Activated T-helper 1 cell treated with anti-CD3 and anti-CD28 coated beads, Interleukin-12 subunit alpha, Interleukin-12 subunit beta, Interleukin-2, Interleukin-4 antibody, amounts not matched to agents 30 ng/mL and 10 ng/mL and 1 ng/mL, durations not matched to agents 14 hours and 24 hours and 36 hours (primary cell): Measurements from ENCODE around the gene VIPR2. TPM values are rescaled to one million over a fixed set of nuclear protein-coding genes. Genes with fewer than 3 reads are reported as not detected.
"Not testable (repeated sequence)": the region's sequence is repeated elsewhere in the genome, so short reads cannot be mapped to it uniquely, and the experiment has no call there.

Experiments used
- DNase-seq: peaks from one replicate; pipeline ENCODE4 v3.0.0; 2021; ENCODE audit warnings: low spot score
- H3K27ac Mint-ChIP-seq: one replicate; pipeline ENCODE4 v1.8.0; 2021; ENCODE audit warnings: mild to moderate bottlenecking, mixed read lengths
- H3K27me3 Mint-ChIP-seq: one replicate; pipeline ENCODE4 v1.8.0; 2022; ENCODE audit warnings: mild to moderate bottlenecking, moderate library complexity, mixed read lengths; ENCODE audit not compliant: insufficient read depth
- H3K36me3 Mint-ChIP-seq: one replicate; pipeline ENCODE4 v1.8.0; 2021; ENCODE audit warnings: low read depth, mixed read lengths
- H3K4me1 Mint-ChIP-seq: one replicate; pipeline ENCODE4 v1.8.0; 2021; ENCODE audit warnings: low read depth, mixed read lengths
- H3K4me3 Mint-ChIP-seq: one replicate; pipeline ENCODE4 v1.8.0; 2021; ENCODE audit warnings: mild to moderate bottlenecking, moderate library complexity, mixed read lengths
- H3K9me3 Mint-ChIP-seq: one replicate; pipeline ENCODE4 v1.8.0; 2021; ENCODE audit warnings: mixed read lengths
- intact Hi-C: fragments of 100-400 bp; cut with micrococcal nuclease; formaldehyde crosslinking; loops from one replicate; pipeline ENCODE4 v1.15.1; 2024
- total RNA-seq: library from RNA; stranded (reverse); gene quantifications from 2 replicates; pipeline ENCODE4 v1.2.3, GENCODE V29; 2022

Gene VIPR2
- total RNA-seq, 1 donor from 2014 or later = 0.70 TPM

DNA sequence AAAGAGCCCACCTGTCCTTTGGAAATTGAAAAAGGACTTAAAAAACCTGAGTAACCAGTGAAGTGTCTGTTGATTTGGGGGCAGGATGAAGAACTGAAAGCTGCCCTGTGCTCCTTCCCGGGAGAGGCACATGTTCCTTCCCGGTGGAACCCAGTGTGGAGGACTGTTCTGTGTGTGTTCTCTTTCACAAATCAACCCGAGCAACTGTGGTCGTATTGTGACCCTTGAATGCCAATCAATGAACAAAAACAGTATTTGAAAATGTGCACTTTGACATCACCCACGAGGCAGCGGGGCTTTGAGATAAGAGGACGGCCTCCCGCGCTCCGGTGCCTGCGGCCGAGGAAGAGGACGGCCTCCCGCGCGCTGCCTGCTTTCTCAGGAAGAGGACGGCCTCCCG, 139.0 kb downstream of the VIPR2 start:
- no peak for DNase-seq
- peaks cover 21% of the 10 kb centered on the region for H3K4me1 Mint-ChIP-seq
- no peak overlapping the region for H3K4me3 Mint-ChIP-seq
- peaks cover 7% of the 10 kb centered on the region for H3K9me3 Mint-ChIP-seq
- no peak overlapping the region for H3K27ac Mint-ChIP-seq
- H3K36me3 Mint-ChIP-seq = peaks cover 4% of the 10 kb centered on the region
- intact Hi-C loops = no loop called here
- H3K27me3 Mint-ChIP-seq = peaks cover 5% of the 10 kb centered on the region

DNA sequence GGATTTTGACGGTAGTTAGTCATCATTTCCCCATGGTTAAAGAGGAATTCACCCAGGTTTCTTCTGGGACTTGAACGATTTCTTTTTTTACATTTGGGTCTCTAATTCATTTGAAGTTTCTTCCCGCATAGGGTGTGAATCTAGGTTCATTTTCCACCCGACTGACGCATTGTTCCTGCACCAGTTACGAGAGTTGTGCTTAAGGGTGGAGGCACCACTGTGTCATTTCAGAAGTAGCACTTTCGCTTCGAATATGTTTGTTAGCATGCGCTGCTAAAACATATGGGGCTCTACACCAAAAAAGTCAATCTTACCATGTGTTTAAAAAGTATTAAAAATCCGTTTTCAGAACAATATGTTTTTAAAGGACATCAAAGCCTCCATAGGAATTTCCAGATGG, 140.3 kb downstream of the VIPR2 start:
- peaks cover 21% of the 10 kb centered on the region for H3K4me1 Mint-ChIP-seq
- DNase-seq = peak; percentile 14
- peak overlapping the region; percentile 3 for H3K4me3 Mint-ChIP-seq
- H3K27me3 Mint-ChIP-seq = peaks cover 5% of the 10 kb centered on the region
- H3K36me3 Mint-ChIP-seq = peaks cover 4% of the 10 kb centered on the region
- intact Hi-C loops = loop anchor here (1.0 kb wide), 4 partner anchors 13 to 348 kb away; no protein-coding TSS in a partner anchor
- peaks cover 7% of the 10 kb centered on the region for H3K9me3 Mint-ChIP-seq
- H3K27ac Mint-ChIP-seq = peak overlapping the region; percentile 84

DNA sequence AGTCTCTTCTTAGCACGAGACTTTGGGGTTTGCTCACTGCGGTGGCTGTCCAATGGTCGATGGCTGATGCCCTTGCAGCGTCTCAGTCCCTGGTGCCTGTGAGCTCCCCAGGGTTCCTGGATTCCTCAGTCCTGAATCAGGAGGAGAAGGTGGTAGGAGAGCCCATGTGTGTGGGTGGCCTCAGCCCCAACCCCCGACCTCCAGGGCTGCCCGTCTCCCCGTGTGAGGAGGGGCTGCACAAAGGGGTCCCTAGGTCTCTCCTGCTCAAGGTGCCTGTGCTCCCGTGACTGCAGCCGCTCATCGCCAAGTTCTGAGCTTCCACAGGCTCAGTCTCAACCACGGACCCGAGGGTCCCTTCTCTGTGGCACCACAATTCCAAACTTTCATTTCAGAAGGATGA, 142.9 kb downstream of the VIPR2 start:
- DNase-seq = no peak
- Mint-ChIP-seq H3K27me3 (peaks cover 5% of the 10 kb centered on the region), H3K27ac (no peak overlapping the region), H3K4me3 (no peak overlapping the region), H3K9me3 (peaks cover 7% of the 10 kb centered on the region), H3K36me3 (peaks cover 4% of the 10 kb centered on the region), H3K4me1 (peaks cover 21% of the 10 kb centered on the region)
- intact Hi-C loops = no loop called here

DNA sequence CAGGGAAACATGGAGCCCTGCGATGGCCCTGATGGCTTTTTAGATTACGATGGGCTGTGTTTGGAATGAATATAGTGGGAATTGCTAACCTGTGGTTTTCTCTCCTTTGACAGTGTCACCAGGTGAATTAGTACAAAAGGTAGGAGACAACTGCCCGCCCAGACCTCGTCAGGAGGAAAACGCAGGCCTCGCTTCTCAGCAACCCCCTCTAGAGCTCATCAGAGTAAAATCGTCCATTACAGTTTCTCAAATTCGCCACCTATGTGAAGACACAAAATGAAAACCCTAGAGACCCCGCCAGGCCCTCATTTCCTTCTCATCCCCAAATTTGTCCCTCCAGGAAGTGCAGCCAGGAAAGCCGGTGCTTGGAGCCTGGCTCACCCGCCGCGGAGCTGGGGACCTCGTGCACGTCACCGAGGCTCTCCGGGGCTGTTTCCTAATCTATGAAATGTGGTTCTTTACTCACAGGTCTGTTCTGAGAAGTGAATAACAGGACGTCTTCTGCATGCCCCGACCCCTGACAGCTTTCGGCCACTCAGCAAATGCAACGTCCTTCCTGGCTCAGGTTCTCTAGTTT, 143.7 kb downstream of the VIPR2 start:
- no peak for DNase-seq
- Mint-ChIP-seq H3K36me3 (peaks cover 4% of the 10 kb centered on the region), H3K4me1 (peaks cover 21% of the 10 kb centered on the region), H3K9me3 (peaks cover 7% of the 10 kb centered on the region), H3K27me3 (peaks cover 7% of the 10 kb centered on the region), H3K4me3 (no peak overlapping the region), H3K27ac (no peak overlapping the region)
- intact Hi-C loops = no loop called here

DNA sequence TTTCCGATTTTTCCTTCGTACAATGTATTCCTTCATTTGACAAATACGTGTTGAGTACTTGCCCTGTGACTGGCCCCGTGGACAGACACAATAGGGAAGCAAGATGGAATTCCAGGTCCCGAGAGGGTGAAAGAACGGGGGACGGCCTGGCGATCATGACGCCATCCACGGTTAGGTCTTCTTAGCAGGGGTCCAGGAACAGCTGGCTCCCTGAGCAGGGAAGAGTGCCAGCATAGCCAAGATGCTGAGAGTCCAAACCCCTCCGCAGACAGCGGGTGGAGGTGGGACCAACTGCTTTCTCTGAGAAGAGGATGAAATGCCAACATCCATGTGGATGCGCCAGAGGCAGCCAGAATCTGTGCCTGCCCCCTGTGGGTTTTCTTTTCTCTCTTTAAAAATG, 144.6 kb downstream of the VIPR2 start:
- H3K4me1 Mint-ChIP-seq = peaks cover 21% of the 10 kb centered on the region
- intact Hi-C loops = no loop called here
- H3K4me3 Mint-ChIP-seq = no peak overlapping the region
- DNase-seq = no peak
- H3K9me3 Mint-ChIP-seq = peaks cover 7% of the 10 kb centered on the region
- H3K36me3 Mint-ChIP-seq = peaks cover 4% of the 10 kb centered on the region
- no peak overlapping the region for H3K27ac Mint-ChIP-seq
- peaks cover 9% of the 10 kb centered on the region for H3K27me3 Mint-ChIP-seq

DNA sequence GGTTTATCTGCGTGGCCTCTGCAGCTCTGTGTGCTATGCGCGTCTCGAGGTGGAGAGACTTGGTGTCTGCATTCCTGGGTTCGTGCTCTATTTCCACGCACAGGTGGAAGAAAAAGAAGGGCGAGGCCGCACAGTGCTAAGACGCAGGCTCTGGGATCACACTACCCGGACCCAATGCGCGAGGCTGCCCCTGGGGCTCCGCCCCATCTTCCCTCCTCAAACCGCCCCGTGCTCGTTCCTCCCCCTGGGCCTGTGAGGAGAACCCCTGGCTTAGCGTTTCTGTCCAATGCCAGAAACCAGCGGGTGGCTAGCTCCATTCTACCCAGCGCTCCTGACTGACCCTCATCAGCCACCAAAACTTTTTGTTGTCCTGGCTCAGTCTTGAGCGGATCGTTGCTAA, 145.2 kb downstream of the VIPR2 start:
- Mint-ChIP-seq H3K27me3 (peaks cover 9% of the 10 kb centered on the region), H3K27ac (no peak overlapping the region), H3K4me1 (peaks cover 18% of the 10 kb centered on the region), H3K4me3 (no peak overlapping the region), H3K9me3 (peaks cover 12% of the 10 kb centered on the region), H3K36me3 (peaks cover 4% of the 10 kb centered on the region)
- no peak for DNase-seq
- intact Hi-C loops = no loop called here

DNA sequence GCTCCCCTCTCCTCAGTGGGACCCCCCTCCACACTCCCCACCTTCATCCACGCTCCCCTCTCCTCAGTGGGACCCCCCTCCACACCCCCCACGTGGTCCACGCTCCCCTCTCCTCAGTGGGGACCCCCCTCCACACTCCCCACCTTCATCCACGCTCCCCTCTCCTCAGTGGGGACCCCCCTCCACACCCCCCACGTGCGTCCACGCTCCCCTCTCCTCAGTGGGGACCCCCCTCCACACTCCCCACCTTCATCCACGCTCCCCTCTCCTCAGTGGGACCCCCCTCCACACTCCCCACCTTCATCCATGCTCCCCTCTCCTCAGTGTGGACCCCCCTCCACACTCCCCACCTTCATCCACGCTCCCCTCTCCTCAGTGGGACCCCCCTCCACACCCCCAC, 146.4 kb downstream of the VIPR2 start:
- H3K9me3 Mint-ChIP-seq, H3K4me1 Mint-ChIP-seq, H3K36me3 Mint-ChIP-seq, H3K4me3 Mint-ChIP-seq, DNase-seq, H3K27ac Mint-ChIP-seq, intact Hi-C loops: not testable (repeated sequence)
- peaks cover 15% of the 10 kb centered on the region for H3K27me3 Mint-ChIP-seq

DNA sequence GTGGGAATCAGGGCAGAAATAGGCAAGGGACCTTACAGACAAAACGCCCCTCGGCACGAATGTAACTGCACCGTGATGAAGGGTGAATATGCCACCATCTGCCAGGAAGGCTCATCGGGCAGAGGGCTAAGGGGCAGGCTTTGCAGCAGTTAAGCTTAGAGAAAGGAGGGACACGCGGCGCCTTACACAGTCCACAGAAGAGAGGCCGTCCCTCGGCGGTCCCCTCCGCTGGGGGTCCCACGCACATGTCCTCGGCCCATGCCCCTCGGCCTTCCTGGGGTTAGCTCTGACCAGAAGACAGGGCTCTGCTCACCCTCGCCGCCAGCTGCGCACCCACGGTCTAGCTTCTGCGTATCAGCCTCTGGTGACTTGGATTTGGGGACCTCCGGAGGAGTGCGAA, 147.2 kb downstream of the VIPR2 start:
- intact Hi-C loops = no loop called here
- peaks cover 9% of the 10 kb centered on the region for H3K9me3 Mint-ChIP-seq
- H3K4me1 Mint-ChIP-seq = peaks cover 4% of the 10 kb centered on the region
- H3K27ac Mint-ChIP-seq = no peak overlapping the region
- H3K4me3 Mint-ChIP-seq = no peak overlapping the region
- peaks cover 21% of the 10 kb centered on the region for H3K27me3 Mint-ChIP-seq
- no peak for DNase-seq
- H3K36me3 Mint-ChIP-seq = no peaks in the 10 kb centered on the region

DNA sequence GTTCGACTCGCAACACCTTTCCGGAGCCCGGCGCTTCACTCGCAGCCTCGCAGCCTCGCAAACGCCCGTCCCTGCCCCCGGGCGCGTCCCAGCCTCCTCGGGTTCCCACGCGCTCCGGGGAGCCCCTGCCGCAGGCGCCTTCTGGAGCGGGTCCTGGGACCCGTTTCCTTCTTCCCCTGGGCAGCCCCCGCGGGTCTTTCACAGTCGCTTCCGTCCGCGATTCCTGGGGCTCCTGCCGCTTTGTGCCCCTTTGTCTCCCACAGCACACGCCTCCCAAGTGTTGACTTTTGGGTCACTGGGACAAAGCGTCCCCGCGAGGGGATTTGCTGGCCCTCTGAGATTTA, 147.6 kb downstream of the VIPR2 start:
- Mint-ChIP-seq H3K36me3 (no peaks in the 10 kb centered on the region), H3K27ac (no peak overlapping the region), H3K4me1 (peaks cover 4% of the 10 kb centered on the region), H3K9me3 (peaks cover 9% of the 10 kb centered on the region), H3K27me3 (peaks cover 21% of the 10 kb centered on the region), H3K4me3 (no peak overlapping the region)
- intact Hi-C loops = no loop called here
- no peak for DNase-seq

DNA sequence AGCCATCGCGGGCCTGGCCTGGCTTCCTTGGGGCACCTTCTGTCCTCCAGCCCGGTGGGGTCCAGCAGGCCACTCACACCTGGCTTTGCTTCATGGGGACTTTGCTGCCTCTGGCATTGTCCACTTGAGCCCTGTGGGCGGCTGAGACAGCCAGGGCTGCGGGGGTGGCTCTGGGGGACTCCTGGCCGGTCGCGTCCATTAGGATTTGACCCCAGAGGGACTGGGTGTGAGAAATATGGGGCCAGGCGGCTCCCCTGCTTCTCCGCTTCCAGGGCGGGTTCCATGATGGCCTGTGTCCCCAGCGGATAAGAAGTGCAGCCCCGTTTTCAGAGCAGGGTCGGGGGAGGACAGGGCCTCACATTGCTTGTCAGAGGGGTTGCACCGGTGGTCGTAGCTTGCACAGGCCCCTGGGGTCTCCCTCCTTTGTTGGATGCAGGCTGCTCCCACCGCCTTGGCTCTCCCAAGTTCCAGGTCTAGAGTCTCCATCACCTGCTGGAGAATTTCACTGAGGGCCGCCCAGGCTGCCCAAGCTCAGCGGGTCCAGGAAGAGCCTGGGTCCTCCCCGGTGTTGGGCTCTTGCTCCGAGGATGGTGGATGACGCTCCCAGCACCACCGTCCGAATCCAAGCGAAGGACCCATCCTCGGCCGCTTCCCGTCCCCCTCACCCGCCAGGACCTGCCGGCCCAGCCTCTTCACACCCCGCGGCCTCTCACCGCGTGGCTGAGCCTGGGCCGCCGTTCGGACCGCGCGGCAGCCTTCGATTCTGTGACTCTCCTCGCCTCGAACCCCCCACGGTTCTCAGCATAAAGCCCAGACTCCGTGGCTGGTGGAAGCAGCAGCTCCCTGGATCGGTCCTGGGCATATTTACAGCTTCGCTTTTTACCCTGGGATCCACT, 148.2 kb downstream of the VIPR2 start:
- H3K36me3 Mint-ChIP-seq = no peaks in the 10 kb centered on the region
- peaks cover 9% of the 10 kb centered on the region for H3K9me3 Mint-ChIP-seq
- H3K4me1 Mint-ChIP-seq = peaks cover 4% of the 10 kb centered on the region
- peaks cover 21% of the 10 kb centered on the region for H3K27me3 Mint-ChIP-seq
- intact Hi-C loops = no loop called here
- no peak overlapping the region for H3K27ac Mint-ChIP-seq
- no peak overlapping the region for H3K4me3 Mint-ChIP-seq
- DNase-seq = no peak

DNA sequence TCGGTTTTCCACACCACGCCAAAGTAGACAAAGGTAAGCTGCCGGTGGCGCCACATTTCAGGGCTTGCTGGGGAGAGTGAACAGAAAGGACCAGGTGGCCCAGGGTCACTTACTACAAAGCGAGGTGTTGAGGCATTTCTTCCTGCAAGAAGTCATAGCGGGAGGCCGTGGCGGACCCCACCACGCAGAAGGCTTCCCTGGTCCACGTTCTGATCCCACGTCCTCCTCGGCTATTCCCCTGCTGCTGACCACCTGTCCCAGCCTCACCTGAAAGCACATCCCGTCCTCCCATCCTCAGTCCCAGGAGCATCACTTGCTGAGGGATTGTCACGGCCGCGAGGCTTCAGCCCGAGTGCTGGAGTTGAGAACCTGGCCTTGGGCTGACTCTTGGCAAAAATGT, 149.2 kb downstream of the VIPR2 start:
- peaks cover 16% of the 10 kb centered on the region for H3K27me3 Mint-ChIP-seq
- H3K9me3 Mint-ChIP-seq = peaks cover 9% of the 10 kb centered on the region
- intact Hi-C loops = no loop called here
- no peak overlapping the region for H3K27ac Mint-ChIP-seq
- H3K4me3 Mint-ChIP-seq = no peak overlapping the region
- peaks cover 4% of the 10 kb centered on the region for H3K4me1 Mint-ChIP-seq
- no peaks in the 10 kb centered on the region for H3K36me3 Mint-ChIP-seq
- no peak for DNase-seq

DNA sequence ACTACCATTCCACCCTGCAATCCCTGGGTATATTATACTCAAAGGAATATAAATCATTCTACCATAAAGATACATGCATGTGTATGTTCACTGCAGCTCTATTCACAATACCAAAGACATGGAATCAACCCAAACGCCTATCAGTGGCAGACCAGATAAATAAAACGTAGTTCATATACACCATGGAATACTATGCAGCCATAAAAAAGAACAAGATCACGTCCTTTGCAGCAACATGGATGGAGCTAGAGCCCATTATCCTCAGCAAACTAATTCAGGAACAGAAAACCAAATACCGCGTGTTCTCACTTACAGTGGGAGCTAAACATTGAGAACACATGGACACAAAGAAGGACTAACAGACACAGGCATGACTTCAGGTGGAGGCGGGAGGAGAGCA, 150.0 kb downstream of the VIPR2 start:
- peaks cover 4% of the 10 kb centered on the region for H3K4me1 Mint-ChIP-seq
- H3K9me3 Mint-ChIP-seq = peaks cover 9% of the 10 kb centered on the region
- intact Hi-C loops = no loop called here
- DNase-seq = no peak
- H3K27ac Mint-ChIP-seq = no peak overlapping the region
- H3K4me3 Mint-ChIP-seq = no peak overlapping the region
- peaks cover 23% of the 10 kb centered on the region for H3K27me3 Mint-ChIP-seq
- H3K36me3 Mint-ChIP-seq = no peaks in the 10 kb centered on the region

DNA sequence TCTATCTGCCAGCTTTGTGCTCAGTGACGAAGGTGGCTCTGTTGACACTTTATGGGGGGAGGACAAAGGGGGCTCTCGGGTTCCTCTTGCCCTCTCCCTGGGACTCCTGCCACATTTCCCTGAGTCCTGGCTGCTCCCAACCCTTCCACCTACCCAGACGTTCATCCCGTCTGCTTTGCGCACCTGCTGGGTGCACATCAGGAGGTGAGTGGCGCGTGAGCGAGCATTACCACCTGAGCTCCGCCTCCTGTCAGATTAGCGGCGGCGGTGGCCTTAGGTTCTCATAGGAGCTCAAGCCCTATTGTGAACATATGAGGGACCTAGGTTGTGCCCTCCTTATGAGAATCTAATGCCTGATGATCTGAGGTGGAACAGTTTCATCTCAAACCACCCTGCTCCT, 151.1 kb downstream of the VIPR2 start:
- intact Hi-C loops = no loop called here
- Mint-ChIP-seq H3K27ac (no peak overlapping the region), H3K4me1 (peaks cover 4% of the 10 kb centered on the region), H3K36me3 (no peaks in the 10 kb centered on the region), H3K27me3 (peaks cover 24% of the 10 kb centered on the region), H3K4me3 (no peak overlapping the region), H3K9me3 (peaks cover 9% of the 10 kb centered on the region)
- DNase-seq = no peak
